OCI-LY1 (cell line): ENCODE data around the gene CEACAM21.

ENCODE experiments used
- H2AFZ ChIP-seq: fragments of 200-600 bp; sonication (generic), shearing (Covaris generic); 2 replicates; pipeline ENCODE4 v1.6.0; 2014; ENCODE audit warnings: antibody characterized with exemption, mild to moderate bottlenecking, low read length
- H3F3A ChIP-seq: fragments of 200-600 bp; sonication (generic), shearing (Covaris generic); 2 replicates; pipeline ENCODE4 v1.6.0; 2014; ENCODE audit warnings: mild to moderate bottlenecking, antibody characterized with exemption, low read length, moderate library complexity; ENCODE audit not compliant: insufficient read depth
- H3K27ac ChIP-seq: fragments of 200-600 bp; sonication (generic); 2 replicates; pipeline ENCODE4 v1.5.1; 2014; ENCODE audit warnings: low read length, mixed run types, mild to moderate bottlenecking, low read depth; ENCODE audit not compliant: poor library complexity, severe bottlenecking
- H3K27me3 ChIP-seq: fragments of 200-600 bp; sonication (generic); 2 replicates; pipeline ENCODE4 v1.6.0; 2014; ENCODE audit warnings: antibody characterized with exemption, mild to moderate bottlenecking, low read length, moderate library complexity; ENCODE audit not compliant: insufficient read depth
- H3K36me3 ChIP-seq: fragments of 200-600 bp; sonication (generic); 2 replicates; pipeline ENCODE4 v1.6.1; 2014; ENCODE audit warnings: mild to moderate bottlenecking, antibody characterized with exemption, low read length, moderate library complexity, mixed read lengths; ENCODE audit not compliant: insufficient read depth
- H3K4me1 ChIP-seq: fragments of 200-600 bp; sonication (generic); 2 replicates; pipeline ENCODE4 v1.5.1; 2014; ENCODE audit warnings: mild to moderate bottlenecking, low read length, moderate library complexity; ENCODE audit not compliant: insufficient read depth, severe bottlenecking
- H3K4me2 ChIP-seq: fragments of 200-600 bp; sonication (generic), shearing (Covaris generic); 2 replicates; pipeline ENCODE4 v1.6.1; 2014; ENCODE audit warnings: low read length
- H3K4me3 ChIP-seq: fragments of 200-600 bp; sonication (generic); 2 replicates; pipeline ENCODE4 v1.5.1; 2014; ENCODE audit warnings: low read length, low read depth, mild to moderate bottlenecking, mixed read lengths; ENCODE audit not compliant: poor library complexity, severe bottlenecking
- H3K79me2 ChIP-seq: fragments of 200-600 bp; shearing (Covaris generic); 2 replicates; pipeline ENCODE4 v1.6.1; 2016; ENCODE audit warnings: mixed run types, low read length, mixed read lengths; ENCODE audit not compliant: insufficient read depth
- H3K9ac ChIP-seq: fragments of 200-600 bp; sonication (generic), shearing (Covaris generic); 2 replicates; pipeline ENCODE4 v1.6.1; 2014; ENCODE audit warnings: mild to moderate bottlenecking, low read length, mixed read lengths
- H3K9me2 ChIP-seq: fragments of 200-600 bp; sonication (generic), shearing (Covaris generic); 2 replicates; pipeline ENCODE4 v1.6.1; 2014; ENCODE audit warnings: low read depth, mild to moderate bottlenecking, low read length, mixed read lengths
- H3K9me3 ChIP-seq: fragments of 200-600 bp; shearing (Covaris generic); 2 replicates; pipeline ENCODE4 v1.6.1; 2014; ENCODE audit warnings: low read length, mixed read lengths
- H4K20me1 ChIP-seq: fragments of 200-600 bp; sonication (generic), shearing (Covaris generic); 2 replicates; pipeline ENCODE4 v1.6.0; 2016; ENCODE audit warnings: mild to moderate bottlenecking, low read length; ENCODE audit not compliant: insufficient read depth
- EZH2 ChIP-seq: fragments of 200-600 bp; sonication (generic), shearing (Covaris generic); IDR thresholded peaks from 2 replicates; pipeline ENCODE4 v1.8.0; 2017; ENCODE audit warnings: borderline replicate concordance, mixed run types, mild to moderate bottlenecking, antibody characterized with exemption, low read length, moderate library complexity, mixed read lengths
- TF ChIP-seq, protein P1 (sequence below): fragments of 200-600 bp; sonication (generic), shearing (Covaris generic); IDR thresholded peaks from 2 replicates; pipeline ENCODE4 v1.5.1; 2017; ENCODE audit warnings: mild to moderate bottlenecking, antibody characterized with exemption, low read length, moderate library complexity, mixed read lengths

CEACAM21 gene

DNA sequence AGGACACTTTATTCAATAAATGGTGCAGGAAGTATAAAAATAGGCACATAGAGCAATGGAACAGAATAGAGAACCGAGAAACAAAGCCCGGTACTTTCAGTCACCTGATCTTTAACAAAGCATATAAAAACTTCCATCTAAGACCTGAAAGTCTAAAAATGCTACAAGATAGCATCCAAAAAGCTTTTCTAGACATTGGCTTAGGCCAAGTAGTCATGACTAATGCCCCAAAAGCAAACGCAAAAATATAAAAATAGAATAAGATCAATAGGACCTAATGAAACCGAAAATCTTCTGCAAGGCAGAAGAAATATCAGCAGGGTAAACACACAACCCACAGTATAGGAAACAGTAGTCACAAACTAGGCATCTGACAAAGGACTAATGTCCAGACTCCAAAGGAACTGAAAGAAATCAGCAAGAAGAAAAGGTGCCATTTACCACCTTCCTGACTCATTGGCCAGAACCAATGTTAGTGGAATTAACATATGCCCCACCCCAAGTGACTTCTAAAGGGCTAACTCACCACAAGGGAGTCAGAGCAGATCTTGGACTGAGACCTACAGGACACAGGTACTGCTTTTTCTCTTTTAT is 40.8 kb upstream of the CEACAM21 start:
- H3K27me3 ChIP-seq = peaks cover 9% of the 10 kb centered on the region; the same call in 1 of the 2 replicates
- no peaks in the 10 kb centered on the region for H4K20me1 ChIP-seq
- H3K9me3 ChIP-seq = no peaks in the 10 kb centered on the region
- H3K4me3 ChIP-seq = no peak overlapping the region
- no peak overlapping the region for H2AFZ ChIP-seq
- no peak overlapping the region; the same call in 1 of the 2 replicates for H3K9ac ChIP-seq
- H3K9me2 ChIP-seq = no peaks in the 10 kb centered on the region
- TF ChIP-seq, protein P1, sequence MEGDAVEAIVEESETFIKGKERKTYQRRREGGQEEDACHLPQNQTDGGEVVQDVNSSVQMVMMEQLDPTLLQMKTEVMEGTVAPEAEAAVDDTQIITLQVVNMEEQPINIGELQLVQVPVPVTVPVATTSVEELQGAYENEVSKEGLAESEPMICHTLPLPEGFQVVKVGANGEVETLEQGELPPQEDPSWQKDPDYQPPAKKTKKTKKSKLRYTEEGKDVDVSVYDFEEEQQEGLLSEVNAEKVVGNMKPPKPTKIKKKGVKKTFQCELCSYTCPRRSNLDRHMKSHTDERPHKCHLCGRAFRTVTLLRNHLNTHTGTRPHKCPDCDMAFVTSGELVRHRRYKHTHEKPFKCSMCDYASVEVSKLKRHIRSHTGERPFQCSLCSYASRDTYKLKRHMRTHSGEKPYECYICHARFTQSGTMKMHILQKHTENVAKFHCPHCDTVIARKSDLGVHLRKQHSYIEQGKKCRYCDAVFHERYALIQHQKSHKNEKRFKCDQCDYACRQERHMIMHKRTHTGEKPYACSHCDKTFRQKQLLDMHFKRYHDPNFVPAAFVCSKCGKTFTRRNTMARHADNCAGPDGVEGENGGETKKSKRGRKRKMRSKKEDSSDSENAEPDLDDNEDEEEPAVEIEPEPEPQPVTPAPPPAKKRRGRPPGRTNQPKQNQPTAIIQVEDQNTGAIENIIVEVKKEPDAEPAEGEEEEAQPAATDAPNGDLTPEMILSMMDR = no peak
- TF ChIP-seq EZH2 = no peak
- no peaks in the 10 kb centered on the region for H3F3A ChIP-seq
- H3K79me2 ChIP-seq = no peaks in the 10 kb centered on the region
- H3K27ac ChIP-seq = peak overlapping the region; percentile 63
- no peaks in the 10 kb centered on the region for H3K36me3 ChIP-seq
- H3K4me1 ChIP-seq = peaks cover 36% of the 10 kb centered on the region
- peak overlapping the region; percentile 6; the same call in 1 of the 2 replicates for H3K4me2 ChIP-seq

DNA sequence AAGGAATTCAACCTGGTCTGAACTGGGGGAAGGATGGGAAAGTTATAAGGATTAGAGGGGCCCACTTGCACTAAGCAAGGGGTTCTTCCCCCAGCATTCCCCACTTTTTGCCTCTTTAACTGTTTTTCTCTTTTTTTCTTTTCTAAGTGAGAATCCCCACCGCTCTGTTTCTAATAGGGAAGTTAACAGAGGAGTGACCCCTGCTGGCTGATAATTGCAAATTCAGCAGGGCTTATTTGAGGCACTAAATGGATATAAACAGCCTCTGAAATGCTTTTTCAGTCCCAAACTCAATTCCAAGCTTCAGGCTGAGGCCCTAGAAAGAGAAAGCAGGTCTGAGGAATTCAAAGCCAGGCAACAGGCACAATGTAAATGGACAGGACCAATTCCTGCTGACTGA is 38.2 kb upstream of the CEACAM21 start:
- peaks cover 9% of the 10 kb centered on the region; the same call in 1 of the 2 replicates for H3K27me3 ChIP-seq
- H3K4me2 ChIP-seq = no peak overlapping the region
- no peak overlapping the region for H3K27ac ChIP-seq
- H3K4me3 ChIP-seq = no peak overlapping the region
- 0 out of 2 replicates have a peak, but pooled peaks cover 3% of the 10 kb centered on the region for H3F3A ChIP-seq
- H3K9me2 ChIP-seq = no peaks in the 10 kb centered on the region
- H2AFZ ChIP-seq = no peak overlapping the region
- no peaks in the 10 kb centered on the region for H3K79me2 ChIP-seq
- TF ChIP-seq, protein P1 = peak; percentile 68
- no peak for TF ChIP-seq EZH2
- H3K9me3 ChIP-seq = no peaks in the 10 kb centered on the region
- peaks cover 29% of the 10 kb centered on the region for H3K4me1 ChIP-seq
- H3K36me3 ChIP-seq = no peaks in the 10 kb centered on the region
- no peaks in the 10 kb centered on the region for H4K20me1 ChIP-seq
- no peak overlapping the region for H3K9ac ChIP-seq

DNA sequence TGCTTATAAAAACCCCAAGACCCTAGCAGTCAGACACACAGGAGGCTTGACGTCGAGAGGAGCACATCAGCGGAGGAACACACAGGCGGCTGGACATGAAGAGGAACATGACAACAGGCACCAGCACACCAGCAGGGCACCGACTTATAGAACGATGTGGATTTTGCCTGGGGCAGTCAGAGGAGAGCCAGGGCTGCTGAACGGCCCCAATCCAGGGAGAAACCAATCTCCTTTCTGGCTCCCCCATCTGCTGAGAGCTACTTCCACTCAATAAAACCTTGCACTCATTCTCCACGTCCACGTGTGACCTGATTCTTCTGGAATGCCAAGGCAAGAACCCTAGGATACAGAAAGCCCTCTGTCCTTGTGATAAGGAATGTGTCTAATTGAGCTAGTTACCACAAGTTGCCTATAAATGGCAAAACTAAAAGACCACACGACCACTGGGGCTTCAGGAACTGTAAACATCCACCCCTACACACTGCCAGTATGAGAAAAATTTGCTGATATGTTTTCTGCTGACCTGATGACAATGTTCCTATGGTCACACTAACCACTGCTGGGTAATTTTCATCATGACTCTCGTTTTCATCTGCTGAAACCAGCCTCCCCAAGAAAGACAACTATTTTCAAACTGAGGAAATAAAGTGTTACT is 35.8 kb upstream of the CEACAM21 start:
- Histone ChIP-seq H3K4me1 (peaks cover 27% of the 10 kb centered on the region), H3F3A (peaks cover 3% of the 10 kb centered on the region; the same call in 1 of the 2 replicates), H3K9ac (no peak overlapping the region), H2AFZ (no peak overlapping the region), H3K36me3 (no peaks in the 10 kb centered on the region), H4K20me1 (no peaks in the 10 kb centered on the region), H3K27me3 (peaks cover 9% of the 10 kb centered on the region; the same call in 1 of the 2 replicates), H3K79me2 (no peaks in the 10 kb centered on the region), H3K27ac (no peak overlapping the region), H3K9me3 (no peaks in the 10 kb centered on the region), H3K9me2 (no peaks in the 10 kb centered on the region), H3K4me3 (no peak overlapping the region), H3K4me2 (no peak overlapping the region)
- no peak for TF ChIP-seq EZH2
- TF ChIP-seq, protein P1 = no peak
